Common myeloid progenitor, CD34-positive (primary cell): Measurements from ENCODE around the gene ADAM8.
"Not testable (repeated sequence)": the region's sequence is repeated elsewhere in the genome, so short reads cannot be mapped to it uniquely, and the experiment has no call there.

Experiments
- CTCF ChIA-PET: fragments of 350-600 bp; sonication (Branson Sonifier 250); formaldehyde crosslinking; loops from one replicate; lab custom pipeline; 2021; ENCODE audit warnings: antibody characterized with exemption; lab: Charles Lee
- POLR2A ChIA-PET: fragments of 350-600 bp; sonication (Branson Sonifier 250); formaldehyde crosslinking; loops from one replicate; lab custom pipeline; 2021; ENCODE audit warnings: antibody characterized with exemption; lab: Charles Lee
- DNase-seq, 3 donors: peaks; one replicate each; pipeline versions ENCODE4 v3.0.0 to v3.0.0-alpha.2; 2013
- H3K27ac ChIP-seq, 2 experiments: 1 replicate in 1 of 2; 2 replicates in 1 of 2; pipeline ENCODE4 v1.7.0; 2013; ENCODE audit warnings: inconsistent platforms in 2 of 2, low read length in 2 of 2, mild to moderate bottlenecking in 2 of 2, low read depth in 1 of 2, moderate library complexity in 1 of 2; ENCODE audit not compliant: severe bottlenecking in 2 of 2, insufficient read depth in 1 of 2, poor library complexity in 1 of 2
- H3K27me3 ChIP-seq, 5 experiments: replicated peaks in 2 of 5; 1 replicate in 3 of 5; 2 replicates in 2 of 5; pipeline versions ENCODE4 v1.6.1 to v1.7.0; 2013; ENCODE audit warnings: low read length in 4 of 5, mild to moderate bottlenecking in 2 of 5, moderate library complexity in 2 of 5, inconsistent platforms in 1 of 5; ENCODE audit not compliant: insufficient read depth in 5 of 5, control insufficient read depth in 4 of 5
- H3K36me3 ChIP-seq, 4 experiments: 1 replicate in 2 of 4; 2 replicates in 2 of 4; pipeline versions ENCODE4 v1.6.1 to v1.7.0; 2013; ENCODE audit warnings: low read length in 3 of 4, control low read depth in 1 of 4, mild to moderate bottlenecking in 1 of 4; ENCODE audit not compliant: control insufficient read depth in 4 of 4, insufficient read depth in 4 of 4
- H3K4me1 ChIP-seq, 4 experiments: 1 replicate in 3 of 4; 2 replicates in 1 of 4; pipeline versions ENCODE4 v1.6.1 to v1.7.1; 2013; ENCODE audit warnings: low read length in 3 of 4, mild to moderate bottlenecking in 3 of 4, control low read depth in 1 of 4, inconsistent platforms in 1 of 4, moderate library complexity in 1 of 4; ENCODE audit not compliant: control insufficient read depth in 4 of 4, insufficient read depth in 4 of 4; ENCODE audit errors: control extremely low read depth in 1 of 4
- H3K4me3 ChIP-seq, 7 experiments: 1 replicate in 4 of 7; 2 replicates in 3 of 7; pipeline versions ENCODE4 v1.5.1 to v1.7.0; 2013; ENCODE audit warnings: mild to moderate bottlenecking in 7 of 7, low read length in 6 of 7, moderate library complexity in 6 of 7, inconsistent platforms in 2 of 7, low read depth in 2 of 7, control low read depth in 1 of 7; ENCODE audit not compliant: insufficient read depth in 4 of 7, control insufficient read depth in 1 of 7; ENCODE audit errors: extremely low read depth in 1 of 7
- H3K9me3 ChIP-seq, 5 experiments: 1 replicate in 4 of 5; 2 replicates in 1 of 5; pipeline versions ENCODE4 v1.6.1 to v1.7.1; 2013; ENCODE audit warnings: low read length in 4 of 5, mild to moderate bottlenecking in 2 of 5, inconsistent platforms in 1 of 5, low read depth in 1 of 5, moderate library complexity in 1 of 5; ENCODE audit not compliant: control insufficient read depth in 4 of 5, insufficient read depth in 2 of 5; ENCODE audit errors: control extremely low read depth in 1 of 5
- WGBS: methylation state at CpG from one replicate; pipeline ENCODE4 v1.1.5; 2013; ENCODE audit not compliant: insufficient coverage; 5-methylcytosine and 5-hydroxymethylcytosine counted together

The ADAM8 gene

DNA sequence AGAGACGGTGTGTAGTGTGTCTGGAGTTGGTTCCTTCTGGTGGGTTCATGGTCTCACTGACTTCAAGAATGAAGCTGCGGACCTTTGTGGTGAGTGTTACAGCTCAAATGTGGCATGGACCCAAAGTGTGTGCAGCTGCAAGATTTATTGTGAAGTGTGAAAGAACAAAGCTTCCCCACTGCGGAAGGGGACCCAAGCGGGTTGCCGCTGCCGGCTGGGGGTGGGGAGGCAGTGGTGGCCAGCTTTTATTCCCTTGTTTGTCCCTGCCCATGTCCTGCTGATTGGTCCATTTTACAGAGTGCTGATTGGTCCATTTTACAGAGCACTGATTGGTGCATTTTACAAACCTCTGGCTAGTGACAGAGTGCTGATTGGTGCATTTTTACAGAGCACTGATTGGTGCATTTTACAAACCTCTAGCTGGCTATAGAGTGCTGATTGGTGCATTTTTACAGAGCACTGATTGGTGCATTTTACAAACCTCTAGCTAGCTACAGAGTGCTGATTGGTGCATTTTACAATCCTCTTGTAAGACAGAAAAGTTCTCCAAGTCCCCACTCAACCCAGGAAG, 44.3 kb upstream of the ADAM8 start:
- Histone ChIP-seq H3K4me1 (peaks cover 0 to 21% (median 11%) of the 10 kb centered on the region in 4 experiments), H3K27me3 (peaks cover 0 to 25% (median 5%) of the 10 kb centered on the region in 5 experiments)
- 98% methylated on average over 6 of the region's 6 CpGs for WGBS
- H3K9me3 ChIP-seq, H3K36me3 ChIP-seq, H3K27ac ChIP-seq, H3K4me3 ChIP-seq: not testable (repeated sequence)
- DNase-seq = peak in 2 of 3 donors; percentile 42 to 49
- ChIA-PET CTCF (interaction anchor here (0.6 to 2.8 kb wide), 7 partner anchors 8 to 75 kb away, joined by 3 to 11 read pairs (median 5); no protein-coding TSS in a partner anchor), POLR2A (interaction anchor here (0.7 kb wide), 1 partner anchor 15 kb away, joined by 5 read pairs; no protein-coding TSS in a partner anchor)

DNA sequence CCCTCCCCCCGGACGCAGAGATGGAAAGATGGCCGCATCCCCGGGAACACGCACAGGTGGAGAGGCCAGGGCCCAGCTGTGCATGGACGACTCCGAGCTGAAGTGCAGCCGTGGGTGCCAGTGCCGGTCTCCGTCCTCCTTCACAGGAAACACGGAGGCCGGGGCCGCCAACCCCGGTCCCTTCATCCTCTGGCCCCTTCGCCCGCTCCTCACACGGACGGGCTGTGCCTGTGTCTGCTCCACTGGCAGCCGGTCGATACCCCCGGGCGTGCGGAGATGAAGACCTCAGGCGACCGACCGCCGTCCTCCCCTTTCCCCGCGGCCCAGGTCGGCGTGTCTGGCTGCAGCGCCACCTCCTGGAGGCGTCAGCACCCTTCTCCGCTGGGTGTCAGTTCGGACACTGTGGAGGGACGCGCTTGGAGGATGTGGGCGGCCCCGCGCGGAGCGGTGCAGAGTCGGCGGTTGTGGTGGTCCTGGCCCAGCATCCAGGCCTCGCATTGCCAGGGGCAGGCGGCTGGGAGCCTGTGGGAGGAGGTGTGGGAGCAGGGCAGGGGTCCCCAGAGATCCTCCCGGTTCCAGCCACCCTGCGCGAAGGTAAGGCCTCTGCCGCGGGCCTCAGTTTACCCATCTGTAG, 41.9 kb upstream of the ADAM8 start:
- peak overlapping the region in 6 of 7 experiments; percentile 19 to 73 (median 52) for H3K4me3 ChIP-seq
- peaks cover 0 to 2% (median 0%) of the 10 kb centered on the region in 5 experiments for H3K9me3 ChIP-seq
- DNase-seq = peak; percentile 69 to 74 (median 73)
- ChIA-PET CTCF (interaction anchor here (0.7 to 2.8 kb wide), 4 partner anchors 37 to 72 kb away, joined by 3 to 10 read pairs (median 4); no protein-coding TSS in a partner anchor), POLR2A (no interaction called here)
- H3K27ac ChIP-seq = no peak overlapping the region
- H3K27me3 ChIP-seq = peaks cover 0 to 12% (median 2%) of the 10 kb centered on the region in 5 experiments
- WGBS = 9% methylated on average over 36 of the region's 51 CpGs
- H3K36me3 ChIP-seq = no peaks in the 10 kb centered on the region
- peaks cover 0 to 7% (median 1%) of the 10 kb centered on the region in 4 experiments for H3K4me1 ChIP-seq

DNA sequence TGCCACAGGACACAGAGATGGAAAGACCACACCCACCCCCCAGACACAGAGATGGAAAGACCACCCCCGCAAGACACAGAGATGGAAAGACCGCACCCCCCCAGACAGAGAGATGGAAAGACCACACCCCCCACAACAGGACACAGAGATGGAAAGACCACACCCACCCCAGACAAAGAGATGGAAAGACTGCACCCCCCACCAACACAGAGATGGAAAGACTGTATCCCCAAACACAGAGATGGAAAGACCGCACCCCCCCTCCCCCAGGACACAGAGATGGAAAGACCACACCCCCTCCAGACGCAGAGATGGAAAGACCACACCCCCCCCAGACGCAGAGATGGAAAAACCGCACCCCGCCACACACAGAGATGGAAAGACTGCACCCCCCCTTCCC, 40.1 kb upstream of the ADAM8 start:
- ChIA-PET CTCF (no interaction called here), POLR2A (no interaction called here)
- peaks cover 0 to 12% (median 2%) of the 10 kb centered on the region in 5 experiments for H3K27me3 ChIP-seq
- DNase-seq = no peak
- peaks cover 0 to 2% (median 0%) of the 10 kb centered on the region in 5 experiments for H3K9me3 ChIP-seq
- no peak overlapping the region for H3K4me3 ChIP-seq
- H3K36me3 ChIP-seq = peaks cover 0 to 15% (median 10%) of the 10 kb centered on the region in 4 experiments
- no peak overlapping the region for H3K27ac ChIP-seq
- no CpG with 5 or more reads among the region's 7 CpGs for WGBS
- peaks cover 0 to 7% (median 1%) of the 10 kb centered on the region in 4 experiments for H3K4me1 ChIP-seq

DNA sequence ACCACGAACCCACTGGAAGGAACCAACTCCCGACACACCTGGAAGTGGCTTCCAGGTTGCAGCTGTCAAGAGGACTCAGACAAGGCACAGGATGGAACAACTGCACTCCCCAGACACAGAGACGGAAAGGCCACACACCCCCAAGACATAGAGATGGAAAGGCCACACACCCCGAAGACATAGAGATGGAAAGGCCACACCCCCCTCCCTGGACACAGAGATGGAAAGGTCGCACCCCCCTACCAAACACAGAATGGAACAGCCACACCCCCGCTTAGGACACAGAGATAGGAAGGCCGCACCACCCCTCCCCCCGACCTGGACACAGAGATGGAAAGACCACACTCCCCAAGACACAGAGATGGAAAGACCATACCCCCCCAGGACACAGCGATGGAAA, 39.6 kb upstream of the ADAM8 start:
- no peak overlapping the region for H3K4me3 ChIP-seq
- ChIA-PET CTCF (interaction anchor here (1.0 to 2.9 kb wide), 6 partner anchors 8 to 70 kb away, joined by 3 to 14 read pairs (median 3); no protein-coding TSS in a partner anchor), POLR2A (no interaction called here)
- H3K9me3 ChIP-seq = peaks cover 0 to 2% (median 0%) of the 10 kb centered on the region in 5 experiments
- H3K4me1 ChIP-seq = peaks cover 0 to 7% (median 1%) of the 10 kb centered on the region in 4 experiments
- no peak overlapping the region for H3K27ac ChIP-seq
- H3K36me3 ChIP-seq = peaks cover 0 to 18% (median 14%) of the 10 kb centered on the region in 4 experiments
- H3K27me3 ChIP-seq = peaks cover 0 to 12% (median 2%) of the 10 kb centered on the region in 5 experiments
- DNase-seq = no peak
- 77% methylated on average over 2 of the region's 9 CpGs for WGBS

DNA sequence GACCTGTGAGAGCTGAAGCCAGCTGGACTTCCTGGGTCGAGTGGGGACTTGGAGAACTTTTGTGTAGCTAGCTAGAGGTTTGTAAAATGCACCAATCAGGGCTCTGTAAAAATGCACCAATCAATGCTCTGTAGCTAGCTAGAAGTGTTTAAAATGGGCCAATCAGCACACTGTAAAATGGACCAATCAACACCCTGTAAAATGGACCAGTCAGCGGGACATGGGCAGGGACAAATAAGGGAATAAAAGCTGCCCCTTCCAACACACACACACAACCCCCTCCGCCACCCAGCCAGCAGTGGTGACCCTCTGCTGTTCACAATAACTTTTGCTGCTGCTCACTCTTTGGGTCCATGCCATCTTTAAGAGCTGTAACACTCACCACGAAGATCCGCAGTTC, 39.2 kb upstream of the ADAM8 start:
- Histone ChIP-seq H3K27ac (no peak overlapping the region), H3K36me3 (peaks cover 0 to 19% (median 14%) of the 10 kb centered on the region in 4 experiments), H3K4me1 (peaks cover 0 to 7% (median 1%) of the 10 kb centered on the region in 4 experiments), H3K27me3 (peaks cover 0 to 11% (median 2%) of the 10 kb centered on the region in 5 experiments), H3K9me3 (peaks cover 0 to 1% (median 0%) of the 10 kb centered on the region in 5 experiments), H3K4me3 (no peak overlapping the region)
- 91% methylated on average over 4 of the region's 5 CpGs for WGBS
- peak in 2 of 3 donors; percentile 48 to 54 for DNase-seq
- CTCF ChIA-PET = interaction anchor here (0.9 to 2.9 kb wide), 7 partner anchors 8 to 71 kb away, joined by 3 to 14 read pairs (median 3); no protein-coding TSS in a partner anchor
- POLR2A ChIA-PET = no interaction called here

DNA sequence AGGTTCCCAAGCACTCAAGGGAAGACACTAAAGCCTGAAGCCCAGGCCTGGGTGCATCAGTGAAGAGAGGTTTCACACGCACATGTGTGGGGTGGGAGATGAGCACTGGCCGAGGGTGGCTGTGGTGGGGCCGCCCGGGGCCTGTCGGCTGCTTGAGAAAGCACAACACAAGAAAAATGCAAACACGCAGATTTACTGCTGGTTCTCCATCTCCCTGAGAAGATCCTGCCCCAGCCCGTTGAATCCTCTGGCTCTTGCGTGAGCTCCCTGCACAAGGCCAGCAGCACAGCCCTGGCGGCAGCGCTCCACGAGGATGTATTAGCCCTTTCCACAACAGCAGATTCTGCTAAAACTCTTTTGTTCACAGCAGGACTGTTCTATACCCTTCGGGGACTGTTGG, 38.2 kb upstream of the ADAM8 start:
- POLR2A ChIA-PET = no interaction called here

More for the DNA sequence above, 38.2 kb upstream of the ADAM8 start:
- Histone ChIP-seq H3K36me3 (peaks cover 0 to 28% (median 20%) of the 10 kb centered on the region in 4 experiments), H3K9me3 (no peaks in the 10 kb centered on the region), H3K27me3 (peaks cover 0 to 10% (median 0%) of the 10 kb centered on the region in 5 experiments), H3K4me3 (no peak overlapping the region), H3K27ac (no peak overlapping the region), H3K4me1 (peaks cover 0 to 7% (median 1%) of the 10 kb centered on the region in 4 experiments)
- no peak for DNase-seq
- WGBS = 93% methylated on average over 9 of the region's 12 CpGs
- CTCF ChIA-PET = interaction anchor here (0.7 to 2.9 kb wide), 9 partner anchors 9 to 69 kb away, joined by 3 to 14 read pairs (median 3); no protein-coding TSS in a partner anchor
